ENCODE results near the gene FAM50B.
"Not testable (repeated sequence)": the region's sequence is repeated elsewhere in the genome, so short reads cannot be mapped to it uniquely, and the experiment has no call there.

FAM50B gene

GRCh38 chr6:3850451-3851203 is 1.5 kb downstream of the FAM50B start:
- no peak for DNase-seq

- DNase-seq, result no peak
Observed at GRCh38 chr6:3851839-3852238, 2.7 kb downstream of the FAM50B start.

- DNase-seq, result no peak
Observed at GRCh38 chr6:3852391-3852790, 3.2 kb downstream of the FAM50B start.

GRCh38 chr6:3855866-3856265 is 6.7 kb downstream of the FAM50B start:
- no peak for DNase-seq

- DNase-seq, result no peak
Observed at GRCh38 chr6:3856576-3856975, 7.4 kb downstream of the FAM50B start.

- DNase-seq, result no peak
Observed at GRCh38 chr6:3857468-3858456, 8.6 kb downstream of the FAM50B start.

- DNase-seq, result no peak
Observed at GRCh38 chr6:3859878-3860552, 10.8 kb downstream of the FAM50B start.

- DNase-seq, result no peak
Observed at GRCh38 chr6:3861424-3861823, 12.3 kb downstream of the FAM50B start.

GRCh38 chr6:3862038-3862437 is 12.9 kb downstream of the FAM50B start:
- DNase-seq, result no peak

- not testable (repeated sequence) for DNase-seq
Observed at GRCh38 chr6:3863322-3863721, 14.1 kb downstream of the FAM50B start.

GRCh38 chr6:3865463-3865862 is 16.3 kb downstream of the FAM50B start:
- no peak for DNase-seq

- no peak for DNase-seq
Observed at GRCh38 chr6:3867641-3868502, 18.7 kb downstream of the FAM50B start.

GRCh38 chr6:3868544-3868943 is 19.4 kb downstream of the FAM50B start:
- DNase-seq, result no peak

- DNase-seq, result no peak
Observed at GRCh38 chr6:3869284-3869631, 20.1 kb downstream of the FAM50B start.

- no peak for DNase-seq
Observed at GRCh38 chr6:3869632-3870527, 20.7 kb downstream of the FAM50B start.

GRCh38 chr6:3870528-3870925 is 21.4 kb downstream of the FAM50B start:
- no peak for DNase-seq

- no peak for DNase-seq
Observed at GRCh38 chr6:3871515-3871914, 22.3 kb downstream of the FAM50B start.

GRCh38 chr6:3871939-3872338 is 22.8 kb downstream of the FAM50B start:
- no peak for DNase-seq

GRCh38 chr6:3872370-3872854 is 23.2 kb downstream of the FAM50B start:
- DNase-seq, result no peak

GRCh38 chr6:3873051-3873450 is 23.9 kb downstream of the FAM50B start:
- DNase-seq, result no peak

GRCh38 chr6:3874069-3874468 is 24.9 kb downstream of the FAM50B start:
- DNase-seq, result no peak

Measured in NCI-H1092 treated with DMSO at 0.1 percent for 48 hours (cell line).